Measurements from ENCODE around the gene FAM53A.

FAM53A gene

DNA sequence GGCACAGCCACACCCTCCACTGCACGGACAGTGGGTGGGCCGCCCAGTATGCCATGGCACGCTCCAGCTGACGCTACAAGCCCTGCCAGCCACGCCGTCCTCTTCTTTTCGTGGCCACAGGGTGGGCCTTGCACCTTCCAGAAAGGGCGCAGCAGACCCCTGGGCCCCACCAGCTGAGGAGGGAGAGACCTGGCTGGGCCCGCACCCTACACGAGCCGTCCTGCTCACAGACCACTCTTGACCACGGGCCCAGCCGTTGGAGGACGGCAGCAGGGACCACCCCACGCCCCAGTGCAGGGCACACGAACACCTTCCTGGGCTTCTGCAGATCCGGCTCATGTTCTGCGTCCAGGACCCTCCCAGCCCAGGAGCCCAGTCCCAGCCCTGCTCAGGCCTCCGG is 27.1 kb downstream of the FAM53A start:
- no peaks in the 10 kb centered on the region for H3K36me3 ChIP-seq
- H3K9me3 ChIP-seq, result no peaks in the 10 kb centered on the region
- no peaks in the 10 kb centered on the region for H3K4me1 ChIP-seq (ENCODE audit: control insufficient read depth in 1 of 2, insufficient read depth in 1 of 2, low read depth in 1 of 2, low read length in 1 of 2)
- H3K4me3 ChIP-seq (ENCODE audit: low read depth in 1 of 2, low read length in 1 of 2), result no peak overlapping the region
- no peaks in the 10 kb centered on the region for H3K27me3 ChIP-seq
- TF ChIP-seq CTCF (IDR thresholded peaks at IDR 0.05), result no peak
- H3K27ac ChIP-seq, result no peak overlapping the region

GRCh38 chr4:1656132-1656531 is 28.0 kb downstream of the FAM53A start:
- H3K27ac ChIP-seq, result no peak overlapping the region
- no peaks in the 10 kb centered on the region for H3K36me3 ChIP-seq

GRCh38 chr4:1655676-1656075 is 28.4 kb downstream of the FAM53A start:
- Histone ChIP-seq H3K9me3 (no peaks in the 10 kb centered on the region), H3K27me3 (no peaks in the 10 kb centered on the region), H3K36me3 (no peaks in the 10 kb centered on the region), H3K4me3 (ENCODE audit: low read depth in 1 of 2, low read length in 1 of 2) (no peak overlapping the region), H3K4me1 (ENCODE audit: control insufficient read depth in 1 of 2, insufficient read depth in 1 of 2, low read depth in 1 of 2, low read length in 1 of 2) (no peaks in the 10 kb centered on the region), H3K27ac (no peak overlapping the region)
- TF ChIP-seq CTCF (IDR thresholded peaks at IDR 0.05), result no peak

More at GRCh38 chr4:1656132-1656531, 28.0 kb downstream of the FAM53A start:
- no peak for TF ChIP-seq CTCF (IDR thresholded peaks at IDR 0.05)
- Histone ChIP-seq H3K9me3 (no peaks in the 10 kb centered on the region), H3K27me3 (no peaks in the 10 kb centered on the region), H3K4me1 (ENCODE audit: control insufficient read depth in 1 of 2, insufficient read depth in 1 of 2, low read depth in 1 of 2, low read length in 1 of 2) (no peaks in the 10 kb centered on the region), H3K4me3 (ENCODE audit: low read depth in 1 of 2, low read length in 1 of 2) (no peak overlapping the region)

DNA sequence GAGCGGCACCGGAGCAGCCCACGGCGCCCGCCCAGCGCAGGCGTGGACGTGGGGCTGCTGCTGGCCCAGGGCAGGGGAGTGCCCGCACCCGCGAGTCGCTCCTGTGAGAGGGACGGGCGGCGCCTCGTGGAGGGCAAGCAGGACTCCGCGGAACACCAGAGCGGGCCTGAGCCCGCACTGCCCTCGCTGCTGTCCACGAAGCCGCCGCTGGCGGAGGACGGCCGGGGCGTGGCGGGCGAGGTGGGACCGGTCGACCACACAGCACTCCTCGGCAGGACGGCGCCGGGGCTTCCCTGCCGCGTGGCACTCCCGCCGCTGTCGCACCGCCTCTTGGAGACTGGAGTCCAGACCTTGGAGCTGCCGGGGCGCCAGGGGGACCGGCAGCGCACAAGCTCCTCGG is 29.0 kb downstream of the FAM53A start:
- Histone ChIP-seq H3K4me1 (ENCODE audit: control insufficient read depth in 1 of 2, insufficient read depth in 1 of 2, low read depth in 1 of 2, low read length in 1 of 2) (no peaks in the 10 kb centered on the region), H3K27me3 (no peaks in the 10 kb centered on the region), H3K4me3 (ENCODE audit: low read depth in 1 of 2, low read length in 1 of 2) (no peak overlapping the region), H3K27ac (no peak overlapping the region), H3K36me3 (no peaks in the 10 kb centered on the region), H3K9me3 (no peaks in the 10 kb centered on the region)
- TF ChIP-seq CTCF (IDR thresholded peaks at IDR 0.05), result no peak

- Histone ChIP-seq H3K9me3 (no peaks in the 10 kb centered on the region), H3K27ac (no peak overlapping the region), H3K27me3 (no peaks in the 10 kb centered on the region), H3K36me3 (no peaks in the 10 kb centered on the region), H3K4me1 (ENCODE audit: control insufficient read depth in 1 of 2, insufficient read depth in 1 of 2, low read depth in 1 of 2, low read length in 1 of 2) (no peaks in the 10 kb centered on the region), H3K4me3 (ENCODE audit: low read depth in 1 of 2, low read length in 1 of 2) (no peak overlapping the region)
- no peak for TF ChIP-seq CTCF (IDR thresholded peaks at IDR 0.05)
These were observed 29.7 kb downstream of the FAM53A start for GRCh38 chr4:1654216-1654955.
